ENCODE results near the gene ANKRD11.

DNA sequence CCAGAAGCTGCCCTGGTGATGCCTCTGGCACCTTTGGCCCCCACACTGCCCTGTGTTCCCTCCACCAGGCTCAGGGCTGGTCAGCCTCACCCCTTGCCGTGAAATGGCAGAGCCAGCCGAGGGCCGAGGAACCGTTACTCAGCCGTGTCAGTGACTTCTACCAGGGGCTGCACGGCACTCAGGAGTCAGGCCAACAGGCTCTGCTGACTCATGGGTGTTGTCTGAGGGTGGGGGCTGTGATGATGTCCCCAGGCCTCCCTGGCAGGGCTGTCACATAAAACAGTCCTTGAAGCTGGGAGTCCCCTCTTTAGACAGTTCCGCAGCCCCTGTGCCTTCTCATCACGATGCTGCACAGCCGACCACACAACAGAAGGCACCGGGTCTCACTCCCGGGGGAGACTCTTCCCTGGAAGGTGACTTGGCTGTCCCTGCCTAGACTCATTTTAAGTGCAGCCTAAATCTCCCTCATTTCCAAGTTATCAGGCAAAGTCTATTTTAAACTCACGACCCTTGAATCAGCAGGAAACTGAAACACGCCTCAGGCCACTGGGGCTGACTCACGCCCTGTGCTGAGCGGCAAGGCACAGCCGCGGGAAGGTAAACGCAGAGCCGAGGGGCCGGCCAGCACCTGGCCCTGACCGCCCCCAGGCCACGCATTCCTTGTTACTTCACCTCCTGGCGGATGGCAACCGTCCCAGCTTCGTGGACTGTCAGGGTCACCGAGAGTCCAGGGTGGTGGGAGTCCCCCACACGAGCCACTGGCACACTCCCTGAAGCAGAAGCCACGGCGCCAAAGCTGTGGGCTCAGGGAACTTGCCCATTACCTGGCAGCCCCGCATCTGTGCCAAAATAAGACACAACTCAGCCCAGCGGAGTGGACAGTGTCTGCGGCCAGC lies 170.2 kb downstream of the ANKRD11 start:
- TF ChIP-seq, protein P1, sequence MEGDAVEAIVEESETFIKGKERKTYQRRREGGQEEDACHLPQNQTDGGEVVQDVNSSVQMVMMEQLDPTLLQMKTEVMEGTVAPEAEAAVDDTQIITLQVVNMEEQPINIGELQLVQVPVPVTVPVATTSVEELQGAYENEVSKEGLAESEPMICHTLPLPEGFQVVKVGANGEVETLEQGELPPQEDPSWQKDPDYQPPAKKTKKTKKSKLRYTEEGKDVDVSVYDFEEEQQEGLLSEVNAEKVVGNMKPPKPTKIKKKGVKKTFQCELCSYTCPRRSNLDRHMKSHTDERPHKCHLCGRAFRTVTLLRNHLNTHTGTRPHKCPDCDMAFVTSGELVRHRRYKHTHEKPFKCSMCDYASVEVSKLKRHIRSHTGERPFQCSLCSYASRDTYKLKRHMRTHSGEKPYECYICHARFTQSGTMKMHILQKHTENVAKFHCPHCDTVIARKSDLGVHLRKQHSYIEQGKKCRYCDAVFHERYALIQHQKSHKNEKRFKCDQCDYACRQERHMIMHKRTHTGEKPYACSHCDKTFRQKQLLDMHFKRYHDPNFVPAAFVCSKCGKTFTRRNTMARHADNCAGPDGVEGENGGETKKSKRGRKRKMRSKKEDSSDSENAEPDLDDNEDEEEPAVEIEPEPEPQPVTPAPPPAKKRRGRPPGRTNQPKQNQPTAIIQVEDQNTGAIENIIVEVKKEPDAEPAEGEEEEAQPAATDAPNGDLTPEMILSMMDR (IDR thresholded peaks at IDR 0.05): no peak
- no peak for TF ChIP-seq POLR2A (IDR thresholded peaks at IDR 0.05)
